NCI-H2196 (cell line): Measurements from ENCODE around the gene P2RX3.

ENCODE experiments used
- DNase-seq: peaks from one replicate; lab custom pipeline; 2025; ENCODE audit not compliant: unreplicated experiment; lab: John Stamatoyannopoulos, UW

Gene P2RX3

GRCh38 chr11:57309106-57310059 is 28.8 kb upstream of the P2RX3 start:
- DNase-seq, result no peak

- no peak for DNase-seq
Measured at GRCh38 chr11:57310091-57310490, 28.1 kb upstream of the P2RX3 start.

DNA sequence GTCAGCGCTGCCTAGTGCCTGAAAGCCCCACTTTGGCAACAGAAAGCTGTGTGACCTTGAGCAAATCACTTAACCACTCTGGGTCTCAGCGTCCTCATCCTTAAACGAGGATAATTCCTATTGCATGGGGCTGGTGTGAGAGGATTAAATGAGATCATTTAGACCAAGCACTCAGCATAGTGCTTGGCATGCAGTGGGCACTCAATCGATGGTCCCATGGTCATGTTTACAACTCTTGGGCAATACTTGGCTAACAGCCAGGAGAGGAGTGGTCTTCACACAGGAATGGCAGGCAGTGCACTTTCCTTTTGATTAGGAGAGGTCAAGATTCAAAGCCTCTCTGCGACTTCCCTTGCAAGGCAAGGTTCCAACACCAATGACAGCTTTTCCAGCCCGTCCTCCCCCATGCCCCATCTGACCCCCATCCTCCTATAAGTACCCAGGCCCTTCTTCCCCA is 27.5 kb upstream of the P2RX3 start:
- DNase-seq, result peak; percentile 54

DNA sequence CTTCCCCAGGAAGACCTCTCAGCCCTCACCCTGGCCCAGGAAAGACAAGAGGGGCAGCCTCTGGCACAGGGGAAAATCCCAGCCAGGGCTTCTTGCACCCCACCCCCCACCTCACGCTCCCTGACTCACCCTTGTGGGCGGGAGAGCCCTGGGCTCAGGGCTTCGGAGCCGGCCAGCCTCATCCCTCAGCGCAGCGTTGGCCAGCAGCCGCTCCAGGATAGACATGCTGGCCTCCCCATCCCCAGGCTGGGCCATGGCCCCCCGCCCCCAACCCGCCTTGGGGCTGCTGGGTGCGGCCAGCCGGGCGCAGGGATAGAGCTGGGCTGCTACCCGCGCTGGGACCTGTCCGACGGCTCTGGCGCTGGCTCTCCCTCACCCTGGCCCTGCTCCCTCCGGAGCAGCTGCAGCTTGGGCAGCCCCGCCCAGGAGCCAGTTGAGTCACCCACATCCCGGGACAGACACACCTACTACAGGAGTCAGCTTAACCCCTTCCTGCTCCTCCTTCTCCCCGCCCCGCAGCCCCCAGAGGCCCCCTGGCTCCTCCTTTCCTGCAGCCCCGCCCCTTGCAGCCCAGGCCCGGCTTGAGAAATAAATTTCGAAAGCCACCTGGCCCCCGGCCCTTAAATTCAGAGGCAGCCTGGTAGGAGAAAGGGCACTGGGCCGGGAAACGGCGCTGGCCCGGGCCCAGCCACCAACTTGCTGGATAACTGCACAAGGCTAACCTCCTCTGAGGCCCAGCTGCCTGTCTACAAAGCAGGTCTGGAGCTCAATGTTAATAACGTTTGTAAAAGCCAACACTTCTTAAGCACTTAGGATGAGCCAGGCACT is 26.8 kb upstream of the P2RX3 start:
- DNase-seq, result peak; percentile 81

DNA sequence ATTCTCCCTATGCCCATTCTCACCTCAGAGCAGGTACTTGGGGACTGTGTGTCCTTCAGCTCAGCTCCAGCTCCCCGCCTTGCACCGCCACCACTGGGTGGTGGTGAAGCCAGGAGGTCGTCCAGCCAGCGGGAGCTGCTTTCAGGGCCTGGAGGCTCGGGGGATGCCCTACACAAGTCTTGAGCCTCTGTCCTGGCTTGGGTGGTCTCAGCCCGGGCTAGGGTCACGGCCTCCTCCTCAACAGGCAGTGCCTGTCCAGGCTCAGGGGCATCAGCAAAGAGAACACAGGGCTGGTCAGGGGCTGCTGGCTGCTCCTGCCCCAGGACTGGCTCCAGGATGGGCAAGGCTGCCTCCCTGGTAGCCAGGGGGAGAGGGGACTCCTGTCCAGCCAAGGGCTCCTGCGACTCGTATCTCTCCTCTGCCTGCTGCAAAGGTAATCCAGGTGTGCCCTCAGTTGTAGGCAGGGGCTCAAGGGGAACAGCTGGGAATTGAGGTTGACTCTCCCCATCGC is 25.6 kb upstream of the P2RX3 start:
- DNase-seq, result no peak

GRCh38 chr11:57313071-57313787 is 24.9 kb upstream of the P2RX3 start:
- DNase-seq, result no peak

- DNase-seq, result no peak
Measured at GRCh38 chr11:57313788-57314135, 24.4 kb upstream of the P2RX3 start.

GRCh38 chr11:57314221-57314973 is 23.8 kb upstream of the P2RX3 start:
- no peak for DNase-seq

GRCh38 chr11:57315491-57315890 is 22.7 kb upstream of the P2RX3 start:
- no peak for DNase-seq

DNA sequence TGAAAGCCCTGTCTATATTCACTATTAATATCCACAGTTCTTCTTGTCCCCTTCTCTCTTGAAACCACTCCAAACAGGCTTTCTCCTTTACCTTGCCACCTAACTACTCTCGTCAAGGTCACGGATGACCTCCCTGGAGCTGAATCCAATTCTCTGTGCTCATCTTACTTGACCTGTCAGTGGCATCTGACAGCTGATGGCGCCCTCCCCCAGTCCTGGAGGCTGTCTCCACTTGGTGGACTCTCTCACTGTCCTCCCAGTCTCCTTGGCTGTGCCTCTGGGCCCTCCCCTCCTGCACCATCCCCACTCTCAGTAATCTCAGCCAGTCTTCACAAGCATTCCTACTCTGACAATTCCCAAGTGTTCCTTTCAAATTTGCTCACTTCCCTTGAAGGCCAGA is 22.1 kb upstream of the P2RX3 start:
- DNase-seq, result no peak

GRCh38 chr11:57318178-57318577 is 20.0 kb upstream of the P2RX3 start:
- no peak for DNase-seq

- no peak for DNase-seq
Measured at GRCh38 chr11:57320067-57320718, 18.0 kb upstream of the P2RX3 start.

- no peak for DNase-seq
Measured at GRCh38 chr11:57320719-57321387, 17.3 kb upstream of the P2RX3 start.

GRCh38 chr11:57321388-57322255 is 16.5 kb upstream of the P2RX3 start:
- DNase-seq, result peak; percentile 11

DNA sequence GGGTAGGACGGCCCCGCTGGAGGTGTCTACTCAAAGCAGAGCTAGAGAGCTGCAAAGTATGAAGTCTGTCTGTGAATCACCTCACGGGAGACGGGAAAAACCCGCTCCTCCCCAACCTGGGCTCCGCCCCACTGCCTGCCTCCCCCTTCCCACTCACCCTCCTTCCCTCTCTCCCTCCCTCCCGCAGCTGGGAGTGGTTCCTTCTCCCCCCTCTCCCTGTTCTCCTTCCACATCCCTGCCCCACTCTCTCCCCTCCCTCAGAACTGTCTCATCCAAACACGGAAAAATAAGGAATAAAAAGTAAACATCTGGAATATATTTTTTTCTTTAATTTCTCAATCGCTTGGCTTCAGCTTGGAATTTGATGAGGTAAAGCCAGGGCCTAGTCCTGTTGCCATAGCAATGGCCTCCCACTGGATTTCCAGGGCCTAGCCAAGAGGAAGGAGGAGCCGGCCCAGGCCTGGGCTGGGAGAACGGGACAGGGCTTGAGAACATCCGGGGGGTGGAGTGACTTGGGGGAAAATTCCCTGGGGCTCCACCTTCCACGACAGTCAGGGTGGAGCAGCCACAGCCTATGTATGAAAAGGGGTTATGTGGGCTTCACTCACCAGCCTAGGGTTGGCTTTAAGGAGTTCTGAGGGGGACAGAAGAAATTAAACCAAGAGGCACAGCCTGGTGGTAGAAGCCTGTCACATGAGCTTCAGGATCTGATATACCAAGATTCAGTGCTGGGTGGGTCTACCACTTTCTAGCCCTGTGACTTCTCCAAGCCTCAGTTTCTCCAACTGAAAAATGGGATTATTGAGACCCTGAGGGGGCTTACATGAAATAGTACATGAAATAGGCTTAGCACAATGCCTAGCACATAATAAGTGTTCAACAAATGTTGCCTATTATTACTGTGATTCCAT is 15.6 kb upstream of the P2RX3 start:
- peak; percentile 82 for DNase-seq

DNA sequence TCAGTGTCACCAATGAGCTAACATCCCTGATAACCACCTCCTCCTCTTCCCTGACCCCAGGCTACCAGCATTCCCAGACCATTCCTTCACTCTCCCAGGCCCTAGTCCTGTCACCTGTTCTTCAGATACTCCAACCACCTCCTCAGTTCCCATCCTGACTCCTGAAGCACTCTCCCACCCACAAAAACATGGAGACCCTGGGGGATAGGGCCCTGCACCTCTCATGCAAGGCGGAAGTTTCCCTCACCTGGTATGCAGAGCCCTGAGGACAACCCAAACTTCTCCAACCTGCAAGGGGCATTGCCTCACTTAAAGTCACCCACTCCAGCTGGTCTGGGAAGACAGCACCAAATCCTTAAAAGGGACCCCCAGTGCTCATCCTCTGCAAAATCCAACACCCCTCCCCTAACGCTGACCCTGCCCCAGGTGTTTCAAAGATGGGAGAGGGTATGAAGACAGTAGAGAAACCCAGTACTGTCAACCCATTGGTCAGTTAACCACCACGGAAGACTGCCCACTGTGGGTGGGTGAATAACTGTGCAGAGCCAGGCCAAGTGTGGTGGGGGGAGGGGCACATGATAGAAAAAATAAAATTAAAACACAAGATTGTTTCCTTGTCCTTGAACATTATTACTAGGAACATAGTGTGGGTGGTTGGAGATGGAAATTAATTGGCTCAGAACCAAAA is 14.8 kb upstream of the P2RX3 start:
- no peak for DNase-seq

DNA sequence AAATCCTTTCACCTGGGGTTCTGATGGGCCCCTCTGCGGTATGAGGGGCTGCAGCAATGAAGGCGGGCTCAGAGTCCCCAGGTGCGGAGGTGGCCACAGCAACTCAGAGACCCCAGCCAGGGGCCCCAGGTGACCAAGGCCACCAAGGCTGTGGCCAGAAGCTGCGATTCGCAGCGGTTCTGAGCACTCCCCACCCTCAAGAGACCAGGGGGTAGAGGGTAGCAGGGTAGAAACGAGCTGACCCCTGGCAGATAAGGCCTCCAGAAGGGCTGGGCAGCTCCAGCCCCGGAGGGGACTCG is 14.3 kb upstream of the P2RX3 start:
- no peak for DNase-seq
